HG02840 (cell line): ENCODE results near the gene CEACAM3.

Experiments used
- ATAC-seq: cut with Tn5 transposase; IDR thresholded peaks from one replicate; pipeline ENCODE4 v1.9.1; 2021; ENCODE audit warnings: mild to moderate bottlenecking, moderate library complexity, moderate number of reproducible peaks; ENCODE audit not compliant: unreplicated experiment, low FRiP score

CEACAM3 gene

GRCh38 chr19:41792513-41793413 lies 3.6 kb upstream of the CEACAM3 start:
- ATAC-seq = no peak

- no peak for ATAC-seq
These were observed 3.0 kb upstream of the CEACAM3 start for GRCh38 chr19:41793414-41793727.

GRCh38 chr19:41795031-41795461 lies 1.3 kb upstream of the CEACAM3 start:
- ATAC-seq = no peak

GRCh38 chr19:41796901-41797300 lies 514 bp downstream of the CEACAM3 start:
- no peak for ATAC-seq

GRCh38 chr19:41799444-41800000 lies 3.1 kb downstream of the CEACAM3 start:
- no peak for ATAC-seq

- ATAC-seq = no peak
These were observed 4.6 kb downstream of the CEACAM3 start for GRCh38 chr19:41801031-41801430.

- no peak for ATAC-seq
These were observed 5.4 kb downstream of the CEACAM3 start for GRCh38 chr19:41801792-41802211.

GRCh38 chr19:41802770-41803169 lies 6.4 kb downstream of the CEACAM3 start:
- ATAC-seq = no peak

- no peak for ATAC-seq
These were observed 7.9 kb downstream of the CEACAM3 start for GRCh38 chr19:41804336-41804735.

GRCh38 chr19:41807176-41807575 lies 10.8 kb downstream of the CEACAM3 start:
- ATAC-seq = no peak

GRCh38 chr19:41808663-41809566 lies 12.5 kb downstream of the CEACAM3 start:
- no peak for ATAC-seq

- no peak for ATAC-seq
These were observed 13.9 kb downstream of the CEACAM3 start for GRCh38 chr19:41810301-41810700.

GRCh38 chr19:41811036-41811435 lies 14.6 kb downstream of the CEACAM3 start:
- ATAC-seq = no peak

- no peak for ATAC-seq
These were observed 15.6 kb downstream of the CEACAM3 start for GRCh38 chr19:41811981-41812380.

- ATAC-seq = no peak
These were observed 17.5 kb downstream of the CEACAM3 start for GRCh38 chr19:41813911-41814310.

- no peak for ATAC-seq
These were observed 18.9 kb downstream of the CEACAM3 start for GRCh38 chr19:41815301-41815700.

GRCh38 chr19:41816761-41817160 lies 20.4 kb downstream of the CEACAM3 start:
- ATAC-seq = no peak

- no peak for ATAC-seq
These were observed 24.8 kb downstream of the CEACAM3 start for GRCh38 chr19:41821003-41821735.

- ATAC-seq = no peak
These were observed 41.8 kb downstream of the CEACAM3 start for GRCh38 chr19:41837981-41838708.

- ATAC-seq = no peak
These were observed 42.8 kb downstream of the CEACAM3 start for GRCh38 chr19:41839211-41839610.
